GM12864 (cell line): ENCODE data around the gene DTX4.
A peak's percentile ranks its signal among the peaks of the same experiment; 100 is the strongest.

Source experiments
- DNase-seq: peaks from one replicate; pipeline ENCODE4 v3.0.0-alpha.2; 2011; ENCODE audit warnings: low read depth
- H3K4me3 ChIP-seq: 2 replicates; pipeline ENCODE4 v1.5.1; 2011; ENCODE audit warnings: mild to moderate bottlenecking, low read depth, low read length, control low read depth
- CTCF ChIP-seq: IDR thresholded peaks from 2 replicates; pipeline ENCODE4 v1.5.1; 2011; ENCODE audit warnings: low read depth, mild to moderate bottlenecking, moderate library complexity, low read length, control low read depth, inconsistent platforms; ENCODE audit errors: missing control alignments

DTX4 gene

GRCh38 chr11:59212222-59212621 is 40.3 kb downstream of the DTX4 start:
- peak overlapping the region; percentile 64 for H3K4me3 ChIP-seq
- TF ChIP-seq CTCF: no peak
- no peak for DNase-seq

DNA sequence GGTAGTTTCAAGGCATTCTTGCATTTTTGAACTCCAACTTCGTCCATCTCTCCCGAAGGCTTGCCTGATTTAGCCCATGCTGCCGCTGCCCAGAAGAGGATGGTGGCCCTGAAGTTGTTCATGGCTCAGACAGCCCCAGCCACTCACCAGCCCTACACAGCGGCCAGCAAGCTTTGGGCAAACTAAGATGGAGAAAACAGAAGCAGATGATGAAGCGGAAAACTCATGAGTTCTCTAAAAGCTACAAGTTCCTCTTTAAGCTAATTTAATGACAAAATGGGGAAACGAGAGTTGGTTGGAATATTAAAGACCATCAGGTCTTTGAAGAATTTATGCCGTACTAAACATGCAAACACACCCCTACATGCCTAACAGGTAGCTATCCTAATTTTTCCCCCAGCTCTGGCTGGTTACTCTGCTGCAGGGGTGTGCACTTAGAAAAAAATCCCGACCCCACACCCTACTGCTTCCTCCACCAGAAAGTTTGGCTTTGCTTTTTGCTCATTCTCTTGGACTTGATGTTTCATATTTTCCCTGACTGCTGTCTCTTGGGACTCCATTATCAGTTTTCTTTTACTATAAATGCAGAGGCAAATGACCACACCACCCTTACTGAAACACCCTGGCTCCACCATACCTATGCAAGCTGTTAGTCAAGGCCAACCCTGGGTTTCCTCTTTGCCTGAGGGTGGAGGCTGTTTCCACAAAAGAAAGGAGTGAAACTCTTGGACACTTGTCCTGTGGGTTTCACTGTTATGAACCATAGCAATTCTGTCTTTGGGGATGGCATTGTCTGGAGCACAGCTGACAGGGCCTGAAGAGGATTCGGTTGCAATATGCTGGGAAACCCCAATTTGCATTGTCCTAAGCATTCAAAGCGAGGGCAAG is 41.1 kb downstream of the DTX4 start, which contains the start of gene MPEG1:
MPEG1 (minus strand) TSS at position 184 of the 888 bp plus-strand sequence; CDS start at position 122, 62 bp downstream.
- no peak for TF ChIP-seq CTCF
- H3K4me3 ChIP-seq: peak within 1 kb of the TSS; percentile 64
- no peak for DNase-seq

- no peak for TF ChIP-seq CTCF
- no peak for DNase-seq
Measured at GRCh38 chr11:59214141-59214893, 42.4 kb downstream of the DTX4 start.

DNA sequence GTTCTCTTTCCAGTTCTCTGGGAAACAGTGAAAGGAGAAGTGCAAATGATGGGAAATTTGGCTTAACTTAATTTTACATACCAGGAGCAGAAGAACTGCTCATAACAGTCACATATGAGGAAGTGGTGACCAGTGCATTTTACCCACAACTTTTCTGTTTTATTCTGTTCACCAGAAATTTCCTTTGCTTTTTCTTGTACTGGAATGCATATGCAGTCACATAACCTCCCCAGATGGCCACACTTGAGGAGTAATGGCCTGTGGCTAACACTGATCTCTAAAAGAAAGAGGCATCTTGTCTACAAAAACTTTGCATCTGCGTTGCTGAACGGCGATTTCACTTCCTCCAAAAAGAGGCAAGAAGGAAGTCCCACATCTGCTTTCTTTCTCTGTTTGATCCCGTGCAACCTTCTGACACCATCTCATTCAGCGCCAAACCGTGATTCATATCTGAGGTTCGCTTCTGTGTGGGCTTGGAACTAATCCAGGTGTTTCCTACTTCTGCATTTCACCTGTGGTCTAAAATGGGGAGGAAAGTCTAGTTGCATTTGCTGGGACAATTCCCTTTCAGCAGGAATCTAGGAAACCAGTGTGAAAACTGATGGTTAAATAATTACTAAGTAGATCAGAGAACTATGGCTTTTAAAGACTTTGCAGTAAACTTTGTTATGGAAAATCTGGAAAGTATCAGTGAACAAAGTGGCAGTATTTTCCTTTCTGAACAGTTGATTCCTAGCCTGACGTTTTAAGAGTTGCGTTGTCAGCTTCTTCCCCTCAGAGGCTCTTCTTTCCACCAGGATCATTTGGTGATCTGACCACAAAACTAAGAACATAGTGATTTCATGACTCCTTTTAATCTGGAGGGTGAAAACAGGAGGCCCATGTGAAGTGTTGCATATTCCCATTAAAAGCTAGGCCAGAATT is 45.0 kb downstream of the DTX4 start:
- peak; percentile 99 for DNase-seq
- H3K4me3 ChIP-seq: no peak overlapping the region
- TF ChIP-seq CTCF: no peak

More at GRCh38 chr11:59214141-59214893, 42.4 kb downstream of the DTX4 start:
- H3K4me3 ChIP-seq: no peak overlapping the region

DNA sequence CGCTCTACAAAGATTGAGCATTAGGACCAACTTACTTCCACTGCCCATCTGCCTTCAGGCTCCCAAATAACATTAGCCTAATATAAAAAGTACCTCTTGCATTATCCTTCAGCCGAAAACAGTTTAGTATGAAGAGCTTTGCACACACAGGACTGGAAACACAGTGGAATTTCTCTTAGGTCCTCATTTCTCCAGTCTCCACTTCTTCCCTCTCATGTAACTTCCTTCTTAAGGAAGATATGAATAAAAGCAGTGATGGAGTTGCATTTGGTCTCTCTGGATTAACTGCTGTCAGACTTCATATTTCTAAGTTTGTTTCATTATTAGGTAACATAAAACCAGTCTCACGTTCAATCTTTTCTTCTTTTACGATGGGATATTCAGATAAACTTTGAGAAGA is 46.4 kb downstream of the DTX4 start:
- TF ChIP-seq CTCF: no peak
- DNase-seq: no peak
- no peak overlapping the region for H3K4me3 ChIP-seq

GRCh38 chr11:59218893-59219292 is 47.0 kb downstream of the DTX4 start:
- no peak overlapping the region for H3K4me3 ChIP-seq
- no peak for DNase-seq
- no peak for TF ChIP-seq CTCF
